Pancreas (tissue), 10 donors: Measurements from ENCODE around the gene SLCO2B1. TPM values are rescaled to one million over a fixed set of nuclear protein-coding genes. Genes with fewer than 3 reads are reported as not detected.

Source experiments
- ATAC-seq, 4 donors: fragments of 200-7000 bp; cut with Tn5 transposase; one replicate each; pipeline versions ENCODE4 v1.8.0 to v1.9.1; 2020; ENCODE audit warnings: mild to moderate bottlenecking in 4 of 4, moderate library complexity in 4 of 4
- DNase-seq, 6 donors: peaks; one replicate each; pipeline ENCODE4 v3.0.0-alpha.2; 2020
- FAIRE-seq: peaks from 2 replicates; lab custom pipeline; 2012; peaks lifted over from hg19 to GRCh38; lab: Jason Lieb, UNC
- H3K27ac ChIP-seq, 4 donors: fragments of 200-600 bp; sonication (generic); 1 replicate in 3 of 4; 2 replicates in 1 of 4; pipeline versions ENCODE4 v1.5.0 to v1.8.0; 2020
- H3K27me3 ChIP-seq, 4 donors: fragments of 200-600 bp; one replicate each; pipeline ENCODE4 v1.8.0; 2021
- H3K36me3 ChIP-seq, 3 donors: fragments of 200-600 bp; sonication (generic) in 1 of 3; one replicate each; pipeline versions ENCODE4 v1.5.0 to v1.8.0; 2020 to 2021
- H3K4me1 ChIP-seq, 3 donors: fragments of 200-600 bp; one replicate each; pipeline ENCODE4 v1.8.0; 2021
- H3K4me3 ChIP-seq, 4 donors: fragments of 200-600 bp; sonication (generic) in 2 of 4; one replicate each; pipeline versions ENCODE4 v1.5.0 to v1.8.0; 2020 to 2021
- H3K9me3 ChIP-seq, 4 donors: fragments of 200-600 bp; one replicate each; pipeline ENCODE4 v1.8.0; 2021
- WGBS, 2 donors: extraction: QIAGEN DNeasy Blood & Tissue Kit; methylation state at CpG; one replicate each; pipeline ENCODE4 v1.1.7; 2013; 5-methylcytosine and 5-hydroxymethylcytosine counted together
- intact Hi-C, 3 donors: fragments of 100-400 bp; cut with DNase I; formaldehyde crosslinking; loops; one replicate each; pipeline versions ENCODE4 v1.11.1 to v1.14.2; 2022
- polyA plus RNA-seq, 2 donors: library from polyadenylated mRNA; stranded (reverse); fragments of 200-250 nt; gene quantifications; one replicate each; pipeline ENCODE4 v1.2.3, GENCODE V29; 2013
- total RNA-seq, 6 donors: library from RNA; stranded (reverse); fragmentation: NEBNext Ultra II Directional in 4 of 6; extraction: Animal tissue kit (Norgen Biotek cat#: 25700) in 4 of 6; gene quantifications; one replicate each; pipeline versions ENCODE4 v1.2.1 to v1.2.4, GENCODE V29; 2021 to 2023
- TF ChIP-seq, protein P1 (sequence below), 4 donors: fragments of 200-600 bp; sonication (generic) in 3 of 4; IDR thresholded peaks; one replicate each; pipeline versions ENCODE4 v1.5.0 to v1.8.0; 2021; ENCODE audit warnings: antibody characterized with exemption in 4 of 4
- donor health status: healthy with polysubstance abuse.
- donor health status: DM: no; HTN: no; CAD: no; lungs with moderate emphysema.
- donor health status: DM: no; HTN: no; CAD: no.
- donor health status: control.
- donor health status: control.
- donor health status: Bipolar disorder and iron deficiency.
- donor health status: DM: yes; HTN: yes; CAD: no.
- donor health status: DM: no; HTN: no; CAD: no.
- donor health status: DM: no; HTN: no; CAD: no.
- donor health status: DM: yes; HTN: yes; CAD: no.

Gene SLCO2B1
- total and polyA plus RNA-seq, 8 donors: 3.6 to 71.4 (median 25.9) TPM

DNA sequence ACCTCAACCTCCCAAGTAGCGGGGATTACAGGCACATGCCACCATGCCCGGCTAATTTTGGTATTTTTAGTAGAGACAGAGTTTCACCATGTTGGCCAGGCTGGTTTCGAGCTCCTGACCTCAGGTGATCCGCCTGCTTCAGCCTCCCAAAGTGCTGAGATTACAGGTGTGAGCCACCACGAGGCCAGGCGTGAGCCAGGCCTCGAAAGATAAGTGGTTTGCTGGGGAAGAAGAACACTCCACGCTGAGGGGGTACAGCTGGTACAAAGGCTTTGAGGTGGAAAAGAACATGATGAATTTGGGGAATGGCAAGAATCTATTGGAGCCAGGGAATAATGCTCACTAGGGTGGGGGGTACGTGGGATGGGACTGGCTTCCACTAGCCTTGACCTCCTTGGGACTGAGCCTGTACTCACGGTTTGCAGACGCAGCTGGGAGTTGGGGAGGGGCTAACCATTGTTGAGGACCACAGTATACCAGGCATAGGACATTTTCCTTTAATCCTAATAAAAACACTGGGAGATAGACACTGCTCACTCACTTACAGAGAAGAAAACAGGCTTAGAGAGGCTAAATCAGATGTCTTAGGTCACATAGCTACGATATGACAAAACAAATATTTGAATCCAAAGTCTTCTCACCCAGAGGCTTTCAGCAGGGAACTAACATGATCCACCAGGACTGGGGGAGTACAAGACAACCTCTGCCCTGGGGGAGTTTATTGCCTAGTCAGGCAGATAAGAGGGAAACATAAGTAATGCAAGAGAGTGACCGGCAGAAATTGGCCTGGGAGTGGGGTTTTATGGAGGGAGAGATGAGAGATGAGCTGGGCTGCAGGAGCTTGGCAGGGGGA lies 4.9 kb downstream of the SLCO2B1 start:
- intact Hi-C loops: no loop called here

DNA sequence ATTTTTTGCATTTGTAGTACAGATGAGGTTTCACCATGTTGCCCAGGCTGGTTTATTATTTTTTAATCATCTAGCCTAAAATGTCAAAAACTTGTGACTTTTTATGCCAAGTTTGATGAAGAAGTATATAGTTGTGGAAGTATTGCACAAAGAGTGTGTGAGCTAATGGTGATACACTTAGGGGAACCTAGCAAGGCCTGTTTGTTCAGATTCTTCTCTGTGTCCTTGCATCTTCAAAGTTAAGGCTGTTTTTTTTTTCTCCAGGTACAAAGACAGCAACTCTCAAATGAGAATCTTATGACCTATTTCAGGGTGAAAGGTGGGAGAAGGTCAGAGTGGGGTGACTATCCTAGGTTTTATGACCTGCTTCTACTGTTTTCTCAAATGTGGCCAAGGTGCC lies 7.3 kb downstream of the SLCO2B1 start:
- no peak for FAIRE-seq
- peaks cover 38 to 58% (median 43%) of the 10 kb centered on the region in 3 donors for H3K4me1 ChIP-seq

More for the DNA sequence above, 4.9 kb downstream of the SLCO2B1 start:
- Histone ChIP-seq H3K27me3 (no peaks in the 10 kb centered on the region), H3K4me3 (no peak overlapping the region), H3K4me1 (peaks cover 38 to 58% (median 43%) of the 10 kb centered on the region in 3 donors), H3K36me3 (no peaks in the 10 kb centered on the region), H3K27ac (peak overlapping the region in 2 of 4 donors; percentile 4 to 32), H3K9me3 (no peaks in the 10 kb centered on the region)
- TF ChIP-seq, protein P1, sequence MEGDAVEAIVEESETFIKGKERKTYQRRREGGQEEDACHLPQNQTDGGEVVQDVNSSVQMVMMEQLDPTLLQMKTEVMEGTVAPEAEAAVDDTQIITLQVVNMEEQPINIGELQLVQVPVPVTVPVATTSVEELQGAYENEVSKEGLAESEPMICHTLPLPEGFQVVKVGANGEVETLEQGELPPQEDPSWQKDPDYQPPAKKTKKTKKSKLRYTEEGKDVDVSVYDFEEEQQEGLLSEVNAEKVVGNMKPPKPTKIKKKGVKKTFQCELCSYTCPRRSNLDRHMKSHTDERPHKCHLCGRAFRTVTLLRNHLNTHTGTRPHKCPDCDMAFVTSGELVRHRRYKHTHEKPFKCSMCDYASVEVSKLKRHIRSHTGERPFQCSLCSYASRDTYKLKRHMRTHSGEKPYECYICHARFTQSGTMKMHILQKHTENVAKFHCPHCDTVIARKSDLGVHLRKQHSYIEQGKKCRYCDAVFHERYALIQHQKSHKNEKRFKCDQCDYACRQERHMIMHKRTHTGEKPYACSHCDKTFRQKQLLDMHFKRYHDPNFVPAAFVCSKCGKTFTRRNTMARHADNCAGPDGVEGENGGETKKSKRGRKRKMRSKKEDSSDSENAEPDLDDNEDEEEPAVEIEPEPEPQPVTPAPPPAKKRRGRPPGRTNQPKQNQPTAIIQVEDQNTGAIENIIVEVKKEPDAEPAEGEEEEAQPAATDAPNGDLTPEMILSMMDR (IDR thresholded peaks at IDR 0.05): no peak
- ATAC-seq (peak in 1 of 4 donors; percentile 2), DNase-seq (peak in 1 of 6 donors; percentile 26), FAIRE-seq (no peak)
- WGBS, 2 donors: 57 to 60% methylated on average over 13 of the region's 13 CpGs

DNA sequence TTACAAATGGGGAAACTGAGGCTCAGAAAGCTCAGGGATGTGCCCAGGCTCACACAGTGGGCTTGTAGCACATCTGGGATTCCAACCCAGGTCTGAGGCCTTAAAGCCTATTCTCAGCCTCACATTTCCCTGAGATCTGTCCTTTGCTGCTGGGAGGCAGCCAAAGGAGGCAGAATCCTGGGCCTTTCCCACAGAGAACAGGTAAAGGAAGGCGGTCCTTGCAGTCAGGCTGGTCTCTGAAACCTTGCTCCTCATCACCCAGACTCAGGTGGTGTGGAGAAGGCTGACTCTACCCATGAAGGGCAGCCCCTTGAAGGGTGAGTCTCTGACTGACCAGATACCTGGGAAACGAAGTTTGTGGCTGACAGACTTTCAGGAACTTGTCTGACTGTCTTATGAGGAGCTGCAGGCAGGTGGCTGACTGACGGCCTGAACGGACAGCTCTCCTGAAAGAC lies 7.8 kb downstream of the SLCO2B1 start:
- peak overlapping the region in 1 of 4 donors; percentile 27 for H3K4me3 ChIP-seq
- intact Hi-C loops: no loop called here
- H3K4me1 ChIP-seq: peaks cover 38 to 54% (median 43%) of the 10 kb centered on the region in 3 donors
- H3K27ac ChIP-seq: peak overlapping the region; percentile 22 to 80 (median 56)
- ATAC-seq (peak; percentile 16 to 35 (median 24)), FAIRE-seq (no peak), DNase-seq (peak in 1 of 6 donors; percentile 26)
- no peaks in the 10 kb centered on the region for H3K9me3 ChIP-seq
- H3K36me3 ChIP-seq: no peaks in the 10 kb centered on the region
- WGBS, 2 donors: 46 to 50% methylated on average over 4 of the region's 4 CpGs
- TF ChIP-seq, protein P1 (IDR thresholded peaks at IDR 0.05): no peak
- no peaks in the 10 kb centered on the region for H3K27me3 ChIP-seq

More for the DNA sequence above, 7.3 kb downstream of the SLCO2B1 start:
- DNase-seq: no peak
- intact Hi-C loops: no loop called here
- ATAC-seq: no peak
- H3K4me3 ChIP-seq: no peak overlapping the region
- no peaks in the 10 kb centered on the region for H3K36me3 ChIP-seq
- TF ChIP-seq, protein P1 (IDR thresholded peaks at IDR 0.05): no peak
- no peaks in the 10 kb centered on the region for H3K27me3 ChIP-seq
- H3K27ac ChIP-seq: peak overlapping the region in 2 of 4 donors; percentile 75 to 80
- no peaks in the 10 kb centered on the region for H3K9me3 ChIP-seq

DNA sequence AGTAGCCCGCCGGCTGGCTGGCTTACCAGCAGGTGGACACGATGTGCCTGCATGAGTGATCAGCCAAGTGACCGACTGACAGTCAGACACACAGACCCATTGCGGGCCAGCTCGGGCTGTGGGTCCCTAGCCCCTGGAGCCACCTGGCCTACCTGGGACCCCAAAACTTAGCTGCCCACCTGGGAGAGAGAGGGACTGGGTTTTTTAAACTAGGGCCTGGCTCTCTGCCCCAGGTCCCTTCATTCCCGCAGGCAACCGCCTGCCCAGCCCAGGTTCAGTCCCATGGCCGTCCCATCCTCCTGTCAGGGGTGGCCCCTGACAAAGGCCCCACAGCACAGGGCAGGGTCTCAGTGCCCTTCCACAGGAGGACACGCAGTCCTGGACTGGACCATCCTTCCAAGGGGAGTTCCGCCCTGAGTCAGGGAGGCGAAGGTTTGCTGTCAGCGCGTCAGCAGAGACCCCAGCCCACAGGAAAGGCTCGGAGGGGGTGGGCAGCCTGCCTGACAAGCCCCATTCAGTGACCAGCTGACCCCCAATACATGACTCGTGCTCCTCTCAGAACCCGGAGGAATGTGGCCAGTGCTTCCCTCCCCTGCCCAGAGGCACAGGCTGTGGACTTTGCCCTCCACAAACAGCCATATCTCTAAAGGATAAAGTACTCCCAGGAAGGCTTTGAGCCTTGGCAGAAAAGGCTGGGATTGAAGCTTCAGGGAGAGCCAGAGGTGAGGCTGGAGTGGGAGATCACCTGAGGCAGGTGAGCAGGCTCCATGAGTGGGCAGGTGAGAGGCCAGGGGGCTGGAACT lies 8.4 kb downstream of the SLCO2B1 start:
- Histone ChIP-seq H3K4me3 (peak overlapping the region in 1 of 4 donors; percentile 27), H3K27me3 (no peaks in the 10 kb centered on the region), H3K27ac (peak overlapping the region; percentile 22 to 80 (median 56)), H3K36me3 (no peaks in the 10 kb centered on the region), H3K9me3 (no peaks in the 10 kb centered on the region), H3K4me1 (peaks cover 37 to 51% (median 41%) of the 10 kb centered on the region in 3 donors)
- TF ChIP-seq, protein P1 (IDR thresholded peaks at IDR 0.05): no peak
- FAIRE-seq (no peak), ATAC-seq (peak; percentile 90 to 93 (median 91)), DNase-seq (peak in 5 of 6 donors; percentile 64 to 83 (median 76))
- WGBS, 2 donors: 35 to 43% methylated on average over 17 of the region's 17 CpGs
- intact Hi-C loops: no loop called here
